Activated CD8-positive, alpha-beta memory T cell treated with anti-CD3 and anti-CD28 coated beads, Interleukin-2, amount 10 ng/mL, durations not matched to agents 7 days and 5 days (primary cell): Measurements from ENCODE around the gene STAT1. TPM values are rescaled to one million over a fixed set of nuclear protein-coding genes. Genes with fewer than 3 reads are reported as not detected.

Experiments
- ATAC-seq: fragments of 150-1000 bp; cut with Tn5 transposase; one replicate; pipeline ENCODE4 v1.10.0; 2021; ENCODE audit warnings: moderate library complexity
- CTCF ChIA-PET: fragments of 350-600 bp; sonication (Branson Sonifier 250); formaldehyde crosslinking; loops from one replicate; lab custom pipeline; 2021; ENCODE audit warnings: antibody characterized with exemption; lab: Charles Lee
- DNase-seq: peaks from one replicate; pipeline ENCODE4 v3.0.0-alpha.2; 2020
- H3K27ac Mint-ChIP-seq: one replicate; pipeline ENCODE4 v1.8.0; 2021; ENCODE audit warnings: mild to moderate bottlenecking, mixed read lengths
- H3K27me3 Mint-ChIP-seq: one replicate; pipeline ENCODE4 v1.8.0; 2021; ENCODE audit warnings: mixed read lengths
- H3K36me3 Mint-ChIP-seq: one replicate; pipeline ENCODE4 v1.8.0; 2021; ENCODE audit warnings: mild to moderate bottlenecking, mixed read lengths
- H3K4me1 Mint-ChIP-seq: one replicate; pipeline ENCODE4 v1.8.0; 2021; ENCODE audit warnings: mixed read lengths
- H3K4me3 Mint-ChIP-seq: one replicate; pipeline ENCODE4 v1.8.0; 2021; ENCODE audit warnings: mild to moderate bottlenecking, moderate library complexity, mixed read lengths
- H3K9me3 Mint-ChIP-seq: one replicate; pipeline ENCODE4 v1.8.0; 2022; ENCODE audit warnings: low read depth, mixed read lengths
- total RNA-seq, 2 experiments: library from RNA; stranded (reverse); gene quantifications; one replicate each; pipeline ENCODE4 v1.2.3, GENCODE V29; 2021

Gene STAT1
- total RNA-seq, 2 experiments from 2014 or later: 385 to 515 TPM

DNA sequence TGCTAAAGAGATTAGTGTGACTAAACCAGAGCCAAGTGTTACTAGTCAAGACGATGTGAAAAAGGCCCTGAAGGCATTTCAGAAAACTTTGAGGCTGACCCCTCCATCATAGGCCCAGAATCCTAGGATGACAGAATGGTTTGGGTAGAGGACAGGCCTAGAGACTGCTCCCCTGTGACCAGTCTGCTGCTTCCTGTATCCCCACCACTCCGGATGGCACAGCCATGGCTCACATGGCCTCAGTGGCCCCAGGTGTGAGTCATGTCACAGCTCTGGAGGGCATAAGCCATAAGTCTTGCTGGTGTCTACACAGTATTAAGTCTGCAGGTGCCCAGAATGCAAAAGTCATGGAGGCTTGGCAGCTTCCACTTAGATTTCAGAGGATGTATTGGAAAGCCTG is 12.4 kb upstream of the STAT1 start:
- no peak for ATAC-seq
- peak overlapping the region; percentile 58 for H3K27ac Mint-ChIP-seq
- H3K4me1 Mint-ChIP-seq: peaks cover 64% of the 10 kb centered on the region
- H3K9me3 Mint-ChIP-seq: no peaks in the 10 kb centered on the region
- H3K27me3 Mint-ChIP-seq: no peaks in the 10 kb centered on the region
- no peak overlapping the region for H3K4me3 Mint-ChIP-seq
- no peak for DNase-seq
- CTCF ChIA-PET: interaction anchor here (1.2 kb wide), 1 partner anchor 9 kb away, joined by 4 read pairs; no protein-coding TSS in a partner anchor
- peaks cover 46% of the 10 kb centered on the region for H3K36me3 Mint-ChIP-seq

DNA sequence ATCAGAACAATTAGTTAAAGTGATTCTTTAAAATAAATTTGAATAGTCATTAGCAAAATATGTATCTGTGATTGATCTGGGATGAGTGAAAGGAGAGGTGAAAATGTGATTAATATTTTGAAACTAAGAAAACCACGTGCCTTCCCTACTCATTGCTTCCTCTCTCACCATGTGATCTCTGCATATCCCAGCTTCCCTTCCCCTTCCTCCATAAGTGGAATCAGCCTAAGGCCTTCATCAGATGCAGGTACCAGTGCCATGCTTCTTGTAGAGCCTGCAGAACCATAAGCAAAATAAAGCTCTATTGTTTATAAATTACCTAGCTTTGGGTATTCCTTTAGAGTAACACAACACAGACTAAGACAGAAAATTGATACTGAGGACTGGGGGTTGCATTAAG is 11.2 kb upstream of the STAT1 start:
- DNase-seq: no peak
- CTCF ChIA-PET: interaction anchor here (1.2 to 1.7 kb wide), 3 partner anchors 11 to 13 kb away, joined by 3 to 4 read pairs (median 3); no protein-coding TSS in a partner anchor
- Mint-ChIP-seq H3K36me3 (peaks cover 37% of the 10 kb centered on the region), H3K27ac (peak overlapping the region; percentile 16), H3K9me3 (no peaks in the 10 kb centered on the region), H3K4me3 (no peak overlapping the region), H3K4me1 (peaks cover 54% of the 10 kb centered on the region), H3K27me3 (peaks cover 1% of the 10 kb centered on the region)
- no peak for ATAC-seq

DNA sequence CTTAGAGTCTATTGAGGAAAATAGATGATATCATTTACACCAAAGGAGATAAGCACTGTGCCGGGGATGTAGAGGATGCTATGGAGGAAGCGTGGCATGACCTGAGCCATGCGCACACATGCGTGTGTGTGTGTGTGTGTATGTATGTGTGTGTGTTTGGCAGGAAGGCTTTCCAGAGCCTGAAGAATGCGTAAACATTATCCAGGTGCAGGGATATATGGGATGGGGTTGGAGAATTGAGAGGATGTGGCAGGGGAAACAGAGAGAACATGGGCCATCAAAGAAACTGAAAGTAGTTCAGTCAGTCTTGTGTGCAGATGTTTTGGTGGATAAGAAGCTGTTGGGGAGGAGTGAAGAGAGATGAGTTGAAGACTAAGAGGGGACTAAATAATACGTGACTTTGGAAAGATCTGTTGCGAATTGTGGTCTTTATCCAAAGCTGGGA is 9.3 kb upstream of the STAT1 start:
- peak; percentile 55 for DNase-seq
- H3K9me3 Mint-ChIP-seq: no peaks in the 10 kb centered on the region
- H3K36me3 Mint-ChIP-seq: peaks cover 27% of the 10 kb centered on the region
- peak; percentile 39 for ATAC-seq
- H3K4me3 Mint-ChIP-seq: no peak overlapping the region
- peaks cover 51% of the 10 kb centered on the region for H3K4me1 Mint-ChIP-seq
- H3K27ac Mint-ChIP-seq: no peak overlapping the region
- H3K27me3 Mint-ChIP-seq: peaks cover 2% of the 10 kb centered on the region
- CTCF ChIA-PET: interaction anchor here (0.6 to 1.7 kb wide), 8 partner anchors 9 to 141 kb away, joined by 3 to 7 read pairs (median 4); partner anchors contain the start of gene STAT1

DNA sequence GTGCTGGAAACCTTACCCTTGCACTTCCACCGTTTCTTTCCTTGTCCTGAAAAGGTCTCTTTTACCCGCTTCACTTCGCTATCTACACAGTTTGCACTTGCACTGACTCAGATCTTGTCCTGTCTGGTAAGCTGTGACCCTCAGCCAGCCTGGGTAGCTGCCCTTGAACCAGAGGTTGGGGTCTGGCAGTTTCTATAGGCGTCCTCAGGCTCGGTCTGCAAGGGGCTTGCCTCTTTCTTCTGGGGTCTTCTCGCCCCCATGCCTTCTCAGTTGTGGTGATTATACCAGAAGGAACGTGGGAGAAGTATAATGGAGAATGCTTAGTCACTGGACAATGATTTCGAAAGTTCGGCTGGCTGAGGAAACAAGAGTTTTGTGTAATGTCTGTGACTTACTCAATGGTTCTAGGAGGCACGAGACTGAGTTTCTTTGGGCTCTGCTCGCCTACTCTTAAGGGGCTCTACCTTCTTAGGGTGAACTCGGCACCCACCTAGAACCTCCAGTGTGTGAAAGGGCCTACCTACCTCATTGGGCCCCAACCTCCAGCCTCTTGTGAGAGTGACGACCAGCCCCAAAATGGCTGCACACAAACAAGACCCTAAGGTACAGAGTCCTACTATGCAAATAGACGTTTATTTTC is 6.9 kb upstream of the STAT1 start:
- Mint-ChIP-seq H3K4me1 (peaks cover 42% of the 10 kb centered on the region), H3K9me3 (no peaks in the 10 kb centered on the region)

DNA sequence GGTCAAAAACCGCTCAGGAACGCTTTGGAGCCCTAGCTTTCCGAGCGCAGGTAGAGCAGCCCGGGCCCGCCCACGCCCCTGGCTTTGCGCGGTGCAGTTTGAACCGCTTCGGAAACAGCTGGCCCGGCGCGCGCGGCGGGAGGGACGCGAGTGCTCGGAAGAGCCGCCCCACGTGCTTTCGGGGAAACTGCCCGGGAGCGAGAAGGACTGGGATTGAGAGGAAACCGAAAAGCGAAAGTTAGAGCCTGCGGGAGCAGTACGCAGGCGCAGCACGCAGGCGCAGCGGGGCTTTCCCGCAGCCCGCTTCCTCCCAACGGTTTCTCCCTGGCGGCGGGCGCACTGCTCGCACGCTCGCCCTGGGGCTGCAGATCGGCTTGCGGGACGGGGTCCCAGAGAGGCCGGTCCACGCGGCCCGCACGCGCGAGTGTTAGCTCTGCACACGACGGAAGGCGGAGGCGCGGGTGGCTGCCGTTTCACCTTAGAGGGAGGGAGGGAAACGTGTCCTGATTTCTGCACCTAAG is 6.3 kb upstream of the STAT1 start:
- CTCF ChIA-PET: interaction anchor here (0.6 to 2.8 kb wide), 8 partner anchors 9 to 138 kb away, joined by 3 to 15 read pairs (median 3); no protein-coding TSS in a partner anchor

More for the DNA sequence above, 6.9 kb upstream of the STAT1 start:
- H3K27me3 Mint-ChIP-seq: peaks cover 2% of the 10 kb centered on the region
- DNase-seq: peak; percentile 64
- peaks cover 15% of the 10 kb centered on the region for H3K36me3 Mint-ChIP-seq
- no peak overlapping the region for H3K4me3 Mint-ChIP-seq
- no peak overlapping the region for H3K27ac Mint-ChIP-seq
- CTCF ChIA-PET: interaction anchor here (0.8 to 2.8 kb wide), 6 partner anchors 9 to 139 kb away, joined by 3 to 15 read pairs (median 4); no protein-coding TSS in a partner anchor
- ATAC-seq: peak; percentile 37

DNA sequence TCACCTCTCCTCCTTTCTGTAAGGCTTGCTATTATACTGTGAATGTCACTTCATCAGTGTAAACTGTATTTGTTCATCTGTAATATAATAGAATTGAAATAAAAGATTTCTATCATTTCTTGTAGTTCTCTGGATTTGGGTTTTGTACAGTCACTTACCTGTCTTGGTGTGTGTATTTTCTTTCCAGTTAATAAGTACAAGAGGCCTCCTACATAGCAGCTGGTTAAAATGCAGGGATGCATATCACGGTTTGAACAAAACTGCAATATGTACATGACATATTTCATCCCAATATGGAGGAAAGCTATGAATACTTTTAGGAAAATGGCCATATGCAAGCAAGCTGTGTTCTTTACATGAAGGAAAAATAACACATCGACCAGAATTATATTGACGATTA is 5.4 kb upstream of the STAT1 start:
- Mint-ChIP-seq H3K27ac (peak overlapping the region; percentile 88), H3K9me3 (no peaks in the 10 kb centered on the region), H3K4me3 (no peak overlapping the region), H3K27me3 (peaks cover 2% of the 10 kb centered on the region), H3K36me3 (peaks cover 13% of the 10 kb centered on the region), H3K4me1 (peaks cover 29% of the 10 kb centered on the region)
- DNase-seq (no peak), ATAC-seq (no peak)
- CTCF ChIA-PET: interaction anchor here (0.6 to 2.8 kb wide), 7 partner anchors 10 to 137 kb away, joined by 3 to 15 read pairs (median 3); no protein-coding TSS in a partner anchor

More for the DNA sequence above, 6.3 kb upstream of the STAT1 start:
- peaks cover 2% of the 10 kb centered on the region for H3K27me3 Mint-ChIP-seq
- no peak overlapping the region for H3K4me3 Mint-ChIP-seq
- peak; percentile 76 for ATAC-seq
- peaks cover 38% of the 10 kb centered on the region for H3K4me1 Mint-ChIP-seq
- DNase-seq: peak; percentile 95
- no peaks in the 10 kb centered on the region for H3K9me3 Mint-ChIP-seq
- peaks cover 16% of the 10 kb centered on the region for H3K36me3 Mint-ChIP-seq
- H3K27ac Mint-ChIP-seq: no peak overlapping the region

DNA sequence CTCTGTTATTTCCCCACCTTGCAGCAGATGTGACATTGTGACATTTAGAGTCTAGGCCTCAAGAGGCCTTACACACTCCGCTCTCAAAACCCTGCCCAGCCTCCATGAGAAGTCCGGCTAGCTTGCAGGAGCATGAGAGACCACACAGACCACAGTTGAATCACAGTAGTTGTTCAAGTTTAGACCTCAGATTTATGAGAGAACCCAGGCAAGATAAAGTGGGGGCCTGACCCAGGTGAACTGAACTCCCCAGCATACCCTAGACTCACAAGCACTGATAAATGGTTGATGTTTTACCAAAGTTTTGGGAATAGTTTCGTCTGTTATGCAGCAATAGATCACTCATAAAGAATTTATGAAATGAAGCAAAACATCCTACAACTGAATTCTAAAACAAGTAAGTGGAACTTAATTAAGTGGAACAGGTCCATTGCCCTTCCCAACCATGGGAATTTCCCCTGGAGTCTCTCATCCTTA is 4.7 kb upstream of the STAT1 start:
- Mint-ChIP-seq H3K36me3 (peaks cover 13% of the 10 kb centered on the region), H3K4me1 (peaks cover 27% of the 10 kb centered on the region), H3K27ac (peak overlapping the region; percentile 88), H3K27me3 (peaks cover 2% of the 10 kb centered on the region), H3K9me3 (no peaks in the 10 kb centered on the region), H3K4me3 (peak overlapping the region; percentile 63)
- no peak for ATAC-seq
- DNase-seq: peak; percentile 66
- CTCF ChIA-PET: interaction anchor here (1.0 to 2.8 kb wide), 3 partner anchors 11 to 97 kb away, joined by 3 to 15 read pairs (median 5); no protein-coding TSS in a partner anchor

DNA sequence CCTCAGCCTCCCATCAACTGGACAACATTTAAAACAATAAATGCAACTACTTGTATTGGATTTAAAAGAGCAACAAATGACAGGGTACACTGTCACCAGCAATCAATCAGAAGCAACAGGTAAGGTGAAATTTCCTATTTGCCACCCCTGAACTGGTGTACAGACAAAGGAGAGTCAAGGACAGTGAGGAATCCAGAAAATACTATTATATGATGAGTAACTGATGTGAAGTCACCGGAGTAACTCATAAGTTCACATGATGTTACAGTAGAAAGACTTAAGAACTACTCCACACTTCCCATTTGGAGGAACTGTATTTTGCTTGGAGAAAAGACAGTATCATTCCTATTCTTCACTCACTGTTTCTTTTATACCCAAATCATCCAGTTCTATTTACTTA is 4.1 kb upstream of the STAT1 start:
- peaks cover 27% of the 10 kb centered on the region for H3K4me1 Mint-ChIP-seq
- DNase-seq (no peak), ATAC-seq (no peak)
- peaks cover 13% of the 10 kb centered on the region for H3K36me3 Mint-ChIP-seq
- H3K27ac Mint-ChIP-seq: peak overlapping the region; percentile 88
- H3K27me3 Mint-ChIP-seq: peaks cover 2% of the 10 kb centered on the region
- H3K4me3 Mint-ChIP-seq: no peak overlapping the region
- CTCF ChIA-PET: interaction anchor here (1.5 kb wide), 1 partner anchor 34 kb away, joined by 5 read pairs; no protein-coding TSS in a partner anchor
- H3K9me3 Mint-ChIP-seq: no peaks in the 10 kb centered on the region

DNA sequence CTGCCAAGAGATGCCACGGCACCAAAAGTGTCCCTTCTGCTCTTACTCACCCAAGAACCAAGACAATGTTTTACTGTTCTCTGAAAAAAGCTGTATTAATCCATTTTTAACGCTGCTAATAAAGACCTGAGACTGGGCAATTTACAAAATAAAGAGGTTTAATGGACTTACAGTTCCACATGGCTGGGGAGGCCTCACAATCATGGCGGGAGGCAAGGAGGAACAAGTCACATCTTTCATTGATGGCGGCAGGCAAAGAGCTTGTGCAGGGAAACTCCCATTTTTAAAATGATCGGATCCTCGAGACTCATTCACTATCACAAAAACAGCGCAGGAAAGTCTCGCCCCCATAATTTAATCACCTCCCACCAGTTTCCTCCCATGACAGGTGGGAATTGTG is 1.9 kb upstream of the STAT1 start:
- Mint-ChIP-seq H3K9me3 (no peaks in the 10 kb centered on the region), H3K36me3 (peaks cover 13% of the 10 kb centered on the region), H3K27me3 (peaks cover 2% of the 10 kb centered on the region), H3K4me1 (peaks cover 35% of the 10 kb centered on the region), H3K4me3 (no peak overlapping the region), H3K27ac (no peak overlapping the region)
- CTCF ChIA-PET: no interaction called here
- ATAC-seq (no peak), DNase-seq (no peak)

DNA sequence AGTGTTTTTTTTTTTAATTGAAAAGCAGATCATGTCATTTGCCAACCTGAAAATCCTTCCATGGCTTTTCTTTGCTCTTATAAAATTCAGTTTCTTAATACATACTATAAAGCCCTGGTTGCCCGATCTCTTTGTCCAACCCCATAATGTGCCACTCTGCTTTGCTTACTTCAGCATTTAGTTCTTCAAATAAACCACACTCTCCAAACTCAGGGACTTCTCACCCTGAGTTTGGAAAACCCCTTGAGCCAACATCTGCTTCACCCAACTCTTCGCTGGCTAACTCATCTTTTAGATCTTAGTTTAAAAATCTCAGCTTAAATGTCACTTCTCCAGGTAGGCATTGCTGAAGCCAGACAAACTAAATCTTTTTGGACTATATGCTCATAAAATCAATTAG is 1.3 kb upstream of the STAT1 start:
- DNase-seq (no peak), ATAC-seq (no peak)
- Mint-ChIP-seq H3K9me3 (no peaks in the 10 kb centered on the region), H3K36me3 (peaks cover 14% of the 10 kb centered on the region), H3K27me3 (peaks cover 2% of the 10 kb centered on the region), H3K27ac (no peak overlapping the region), H3K4me1 (peaks cover 38% of the 10 kb centered on the region), H3K4me3 (no peak overlapping the region)
- CTCF ChIA-PET: interaction anchor here (1.2 kb wide), 2 partner anchors 37 to 165 kb away, joined by 3 to 4 read pairs; no protein-coding TSS in a partner anchor

DNA sequence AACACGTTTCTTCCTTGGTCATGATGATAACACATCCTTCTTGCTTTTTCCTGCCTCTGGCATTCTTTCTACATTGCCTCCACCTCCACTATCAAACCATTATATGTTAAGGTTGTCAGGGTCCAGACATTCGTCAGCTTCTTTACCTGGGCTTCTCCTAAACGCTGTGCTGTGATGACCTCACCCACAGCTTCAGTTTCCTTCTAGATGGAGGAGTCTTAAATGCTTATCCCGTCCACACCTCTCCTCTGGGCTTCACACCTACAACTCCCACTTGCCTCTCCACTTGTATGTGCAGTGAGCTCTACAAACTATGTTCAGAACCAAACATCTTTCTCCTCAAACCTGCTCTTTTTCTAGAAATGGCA is 666 bp upstream of the STAT1 start:
- H3K27ac Mint-ChIP-seq: no peak overlapping the region
- H3K9me3 Mint-ChIP-seq: no peaks in the 10 kb centered on the region
- peaks cover 18% of the 10 kb centered on the region for H3K36me3 Mint-ChIP-seq
- H3K27me3 Mint-ChIP-seq: no peaks in the 10 kb centered on the region
- DNase-seq (no peak), ATAC-seq (peak; percentile 14)
- no peak overlapping the region for H3K4me3 Mint-ChIP-seq
- peaks cover 42% of the 10 kb centered on the region for H3K4me1 Mint-ChIP-seq
- CTCF ChIA-PET: interaction anchor here (0.8 to 1.2 kb wide), 6 partner anchors 8 to 164 kb away, joined by 3 to 9 read pairs (median 4); no protein-coding TSS in a partner anchor

DNA sequence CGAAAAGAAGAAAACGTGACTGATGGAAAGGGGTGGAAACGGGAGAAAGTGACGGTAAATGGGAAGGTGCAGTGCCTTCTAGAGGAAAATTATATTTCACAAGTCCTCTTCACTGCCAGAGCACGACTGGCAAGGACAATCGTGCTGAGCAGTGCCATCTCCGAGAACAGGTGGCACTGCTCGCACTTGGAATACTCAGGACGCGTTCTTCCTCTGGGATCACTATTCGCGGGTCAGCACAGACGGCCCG is 364 bp downstream of the STAT1 start:
- ATAC-seq (no peak), DNase-seq (no peak)
- H3K27ac Mint-ChIP-seq: no peak overlapping the region
- H3K4me3 Mint-ChIP-seq: no peak overlapping the region
- CTCF ChIA-PET: interaction anchor here (0.9 to 1.2 kb wide), 2 partner anchors 9 to 101 kb away, joined by 3 to 5 read pairs; no protein-coding TSS in a partner anchor
- H3K4me1 Mint-ChIP-seq: peaks cover 39% of the 10 kb centered on the region
- no peaks in the 10 kb centered on the region for H3K9me3 Mint-ChIP-seq
- no peaks in the 10 kb centered on the region for H3K27me3 Mint-ChIP-seq
- H3K36me3 Mint-ChIP-seq: peaks cover 28% of the 10 kb centered on the region

DNA sequence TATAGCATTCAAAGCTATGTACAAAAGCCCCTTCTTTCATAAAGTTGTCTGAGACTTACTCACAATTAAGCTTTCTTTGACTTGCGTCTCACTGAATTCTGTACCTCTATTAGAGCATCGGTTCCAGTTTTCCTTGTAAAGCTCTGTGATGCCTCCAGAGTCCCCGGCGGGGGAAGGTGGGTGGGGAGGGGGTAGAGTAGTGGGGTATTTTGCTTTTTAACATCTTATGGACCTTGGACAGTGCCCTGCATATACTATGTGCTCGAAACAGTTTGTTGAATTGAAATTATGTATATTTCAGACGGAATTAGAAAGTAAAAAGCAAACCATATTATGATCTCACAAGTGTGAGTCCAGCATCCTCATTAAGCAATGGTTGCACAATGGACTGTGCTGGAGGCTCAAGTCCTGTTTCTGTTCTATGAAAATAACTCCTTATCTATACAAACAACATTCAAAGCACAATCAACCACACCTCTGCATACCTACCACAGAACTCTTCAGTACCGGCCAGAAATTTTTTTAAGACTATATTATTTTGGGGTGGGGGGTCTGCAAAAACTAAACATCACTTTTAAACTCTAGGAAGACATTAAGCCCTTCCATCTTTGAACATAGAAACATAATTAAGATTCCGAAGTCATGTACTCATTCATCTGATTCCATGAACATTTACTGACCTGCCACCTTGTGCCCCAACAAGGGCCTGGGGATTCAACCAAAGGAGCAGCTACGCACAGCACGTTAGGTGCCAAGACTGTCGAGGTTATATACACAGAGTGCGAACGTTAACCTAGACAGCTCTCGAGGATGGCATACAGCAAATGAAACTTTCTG is 908 bp downstream of the STAT1 start:
- H3K4me1 Mint-ChIP-seq: peaks cover 38% of the 10 kb centered on the region
- H3K27ac Mint-ChIP-seq: no peak overlapping the region
- ATAC-seq: peak; percentile 3
- DNase-seq: no peak
- peaks cover 33% of the 10 kb centered on the region for H3K36me3 Mint-ChIP-seq
- no peaks in the 10 kb centered on the region for H3K27me3 Mint-ChIP-seq
- no peaks in the 10 kb centered on the region for H3K9me3 Mint-ChIP-seq
- CTCF ChIA-PET: interaction anchor here (1.0 to 2.5 kb wide), 4 partner anchors 10 to 16 kb away, joined by 3 to 12 read pairs (median 4); no protein-coding TSS in a partner anchor
- no peak overlapping the region for H3K4me3 Mint-ChIP-seq
